HG02840 (cell line): Measurements from ENCODE around the gene DEPDC5.
"Not testable (repeated sequence)": the region's sequence is repeated elsewhere in the genome, so short reads cannot be mapped to it uniquely, and the experiment has no call there.

Experiments used
- ATAC-seq: cut with Tn5 transposase; IDR thresholded peaks from one replicate; pipeline ENCODE4 v1.9.1; 2021; ENCODE audit warnings: mild to moderate bottlenecking, moderate library complexity, moderate number of reproducible peaks; ENCODE audit not compliant: unreplicated experiment, low FRiP score

The DEPDC5 gene

GRCh38 chr22:31753634-31754501 lies at the start of gene DEPDC5:
TSS of gene DEPDC5 (plus strand) at chr22:31754019. CDS start at chr22:31754922, 903 bp downstream.
- ATAC-seq, result peak; percentile 61

GRCh38 chr22:31707519-31707918 lies 46.3 kb upstream of the DEPDC5 start:
- ATAC-seq, result no peak

- not testable (repeated sequence) for ATAC-seq
Measured at GRCh38 chr22:31711226-31711625, 42.6 kb upstream of the DEPDC5 start.

GRCh38 chr22:31715147-31715778 lies 38.6 kb upstream of the DEPDC5 start:
- ATAC-seq, result no peak

GRCh38 chr22:31719850-31720471 lies 33.9 kb upstream of the DEPDC5 start:
- no peak for ATAC-seq

GRCh38 chr22:31723723-31724122 lies 30.1 kb upstream of the DEPDC5 start:
- ATAC-seq, result no peak

GRCh38 chr22:31726692-31727091 lies 27.1 kb upstream of the DEPDC5 start:
- ATAC-seq, result no peak

GRCh38 chr22:31728857-31729256 lies 25.0 kb upstream of the DEPDC5 start:
- no peak for ATAC-seq

GRCh38 chr22:31730344-31730711 lies 23.5 kb upstream of the DEPDC5 start:
- no peak for ATAC-seq

GRCh38 chr22:31732089-31732829 lies 21.6 kb upstream of the DEPDC5 start:
- ATAC-seq, result no peak

- ATAC-seq, result no peak
Measured at GRCh38 chr22:31733580-31734079, 20.2 kb upstream of the DEPDC5 start.

- ATAC-seq, result no peak
Measured at GRCh38 chr22:31734512-31734911, 19.3 kb upstream of the DEPDC5 start.

- ATAC-seq, result no peak
Measured at GRCh38 chr22:31736458-31736857, 17.4 kb upstream of the DEPDC5 start.

- no peak for ATAC-seq
Measured at GRCh38 chr22:31737932-31738331, 15.9 kb upstream of the DEPDC5 start.

- ATAC-seq, result no peak
Measured at GRCh38 chr22:31738566-31738965, 15.3 kb upstream of the DEPDC5 start.

GRCh38 chr22:31739795-31740201 lies 14.0 kb upstream of the DEPDC5 start:
- ATAC-seq, result no peak

GRCh38 chr22:31740314-31740713 lies 13.5 kb upstream of the DEPDC5 start:
- ATAC-seq, result not testable (repeated sequence)

- no peak for ATAC-seq
Measured at GRCh38 chr22:31742115-31742514, 11.7 kb upstream of the DEPDC5 start.

- ATAC-seq, result no peak
Measured at GRCh38 chr22:31742682-31743081, 11.1 kb upstream of the DEPDC5 start.

GRCh38 chr22:31743871-31744270 lies 9.9 kb upstream of the DEPDC5 start:
- ATAC-seq, result no peak

GRCh38 chr22:31747441-31747840 lies 6.4 kb upstream of the DEPDC5 start:
- no peak for ATAC-seq
